ENCODE data around the gene ZBTB44.

DNA sequence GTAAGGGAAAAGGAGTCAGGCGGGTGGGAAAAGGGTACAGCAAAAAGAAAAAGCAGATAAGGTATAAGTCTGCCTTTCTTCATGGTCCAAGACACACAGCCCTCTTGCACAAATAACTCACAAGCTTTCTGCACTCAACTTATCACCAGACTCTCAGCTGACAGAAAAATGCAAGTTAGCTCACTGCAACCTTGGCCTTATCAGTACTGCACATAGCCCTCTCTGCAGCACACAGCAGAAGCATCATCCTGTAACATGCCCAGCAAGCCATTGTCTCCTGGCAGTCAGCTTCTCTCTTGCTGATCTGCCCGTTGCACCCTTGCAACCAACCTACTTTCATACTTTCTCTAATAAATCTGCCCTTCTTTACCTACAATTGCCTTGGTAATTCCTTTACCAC, 5.8 kb downstream of the ZBTB44 start:
- TF ChIP-seq POLR2A (IDR thresholded peaks at IDR 0.05) (no peak), CTCF (IDR thresholded peaks at IDR 0.05) (no peak)
